Spleen (tissue), 7 donors: ENCODE data around the gene CAMK1D.

Experiments
- POLR2AphosphoS5 ChIP-seq, 3 donors: sonication (generic); formaldehyde crosslinking; IDR thresholded peaks; one replicate each; pipeline ENCODE4 v1.5.1; 2017; ENCODE audit warnings: antibody characterized with exemption in 3 of 3
- TF ChIP-seq, protein P1 (sequence below), 11 experiments: fragments of 200-600 bp in 7 of 11; fragments of 450-650 bp in 4 of 11; sonication (generic) in 4 of 11; IDR thresholded peaks in 8 of 11; conservative IDR thresholded peaks in 3 of 11; 1 replicate in 7 of 11; 2 replicates in 4 of 11; pipeline versions ENCODE4 v1.4.0 to v1.8.0; 2016 to 2021; ENCODE audit warnings: antibody characterized with exemption in 11 of 11, inconsistent platforms in 4 of 11, mild to moderate bottlenecking in 1 of 11
- donor health status: DM: no; HTN: no; CAD: no; lungs with moderate emphysema.
- donor health status: DM: no; HTN: no; CAD: no.
- donor health status: DM: no; HTN: no; CAD: no.

DNA sequence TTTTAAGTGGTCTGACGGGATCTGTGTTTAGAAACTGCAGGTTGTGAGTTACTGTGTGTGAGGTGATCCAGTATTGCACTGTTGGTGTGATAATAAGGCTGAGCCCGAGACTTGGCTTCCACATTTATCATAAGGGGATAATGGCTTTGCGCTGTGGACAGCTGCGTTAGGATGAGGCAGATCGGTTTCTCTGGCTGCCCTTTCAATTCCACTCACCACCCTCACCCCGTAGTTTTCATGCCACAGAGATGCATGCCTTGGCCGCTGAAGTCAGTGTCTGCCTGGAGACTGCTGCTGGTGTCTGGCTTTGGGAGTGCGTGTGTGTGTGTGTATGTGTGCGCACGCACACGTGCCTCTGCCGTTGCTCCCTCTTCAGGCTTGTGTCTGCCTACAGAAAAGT lies 379.1 kb downstream of the CAMK1D start:
- no peak for TF ChIP-seq POLR2AphosphoS5 (IDR thresholded peaks at IDR 0.05)
- TF ChIP-seq, protein P1, sequence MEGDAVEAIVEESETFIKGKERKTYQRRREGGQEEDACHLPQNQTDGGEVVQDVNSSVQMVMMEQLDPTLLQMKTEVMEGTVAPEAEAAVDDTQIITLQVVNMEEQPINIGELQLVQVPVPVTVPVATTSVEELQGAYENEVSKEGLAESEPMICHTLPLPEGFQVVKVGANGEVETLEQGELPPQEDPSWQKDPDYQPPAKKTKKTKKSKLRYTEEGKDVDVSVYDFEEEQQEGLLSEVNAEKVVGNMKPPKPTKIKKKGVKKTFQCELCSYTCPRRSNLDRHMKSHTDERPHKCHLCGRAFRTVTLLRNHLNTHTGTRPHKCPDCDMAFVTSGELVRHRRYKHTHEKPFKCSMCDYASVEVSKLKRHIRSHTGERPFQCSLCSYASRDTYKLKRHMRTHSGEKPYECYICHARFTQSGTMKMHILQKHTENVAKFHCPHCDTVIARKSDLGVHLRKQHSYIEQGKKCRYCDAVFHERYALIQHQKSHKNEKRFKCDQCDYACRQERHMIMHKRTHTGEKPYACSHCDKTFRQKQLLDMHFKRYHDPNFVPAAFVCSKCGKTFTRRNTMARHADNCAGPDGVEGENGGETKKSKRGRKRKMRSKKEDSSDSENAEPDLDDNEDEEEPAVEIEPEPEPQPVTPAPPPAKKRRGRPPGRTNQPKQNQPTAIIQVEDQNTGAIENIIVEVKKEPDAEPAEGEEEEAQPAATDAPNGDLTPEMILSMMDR (IDR thresholded peaks at IDR 0.05 in 8 of 11, conservative IDR thresholded peaks at IDR 0.05 in 3 of 11) = no peak
